Karpas-422 (cell line): ENCODE measurements around the gene ARHGAP27. TPM values are rescaled to one million over a fixed set of nuclear protein-coding genes. Genes with fewer than 3 reads are reported as not detected.

Source experiments
- DNase-seq: peaks from one replicate; pipeline ENCODE4 v3.0.0-alpha.2; 2015
- H2AFZ ChIP-seq: fragments of 200-600 bp; sonication (generic); 2 replicates; pipeline ENCODE4 v1.6.1; 2014; ENCODE audit warnings: antibody characterized with exemption, low read length, mixed read lengths
- H3K27ac ChIP-seq: fragments of 200-600 bp; sonication (generic); 2 replicates; pipeline ENCODE4 v1.5.1; 2014; ENCODE audit warnings: mild to moderate bottlenecking, low read length, moderate library complexity
- H3K27me3 ChIP-seq: fragments of 200-600 bp; sonication (generic); 2 replicates; pipeline ENCODE4 v1.6.1; 2014; ENCODE audit warnings: low read length, mixed read lengths
- H3K36me3 ChIP-seq: fragments of 200-600 bp; sonication (generic); 2 replicates; pipeline ENCODE4 v1.6.1; 2014; ENCODE audit warnings: low read length, mixed read lengths; ENCODE audit not compliant: insufficient read depth
- H3K4me1 ChIP-seq: fragments of 200-600 bp; sonication (generic); 2 replicates; pipeline ENCODE4 v1.6.1; 2014; ENCODE audit warnings: mild to moderate bottlenecking, low read length, mixed read lengths
- H3K4me2 ChIP-seq: fragments of 200-600 bp; sonication (generic); 2 replicates; pipeline ENCODE4 v1.6.1; 2014; ENCODE audit warnings: low read length, low read depth, mild to moderate bottlenecking; ENCODE audit not compliant: poor library complexity, severe bottlenecking
- H3K4me3 ChIP-seq: fragments of 200-600 bp; sonication (generic); 2 replicates; pipeline ENCODE4 v1.5.1; 2014; ENCODE audit warnings: mild to moderate bottlenecking, antibody characterized with exemption, low read length, mixed read lengths
- H3K79me2 ChIP-seq: fragments of 200-600 bp; sonication (generic); 2 replicates; pipeline ENCODE4 v1.6.1; 2014; ENCODE audit warnings: mild to moderate bottlenecking, low read length, mixed read lengths
- H3K9ac ChIP-seq: fragments of 200-600 bp; sonication (generic); 2 replicates; pipeline ENCODE4 v1.6.0; 2014; ENCODE audit warnings: low read length
- H3K9me2 ChIP-seq: fragments of 200-600 bp; sonication (generic), shearing (Covaris generic); replicated peaks from 2 replicates; pipeline ENCODE4 v1.6.0; 2014; ENCODE audit warnings: mild to moderate bottlenecking, low read length, moderate library complexity; ENCODE audit not compliant: insufficient read depth
- H3K9me3 ChIP-seq: fragments of 300-700, 200-600 bp; sonication (generic); 2 replicates; pipeline ENCODE4 v1.6.1; 2014; ENCODE audit warnings: low read length, mixed read lengths
- H4K20me1 ChIP-seq: fragments of 200-600 bp; sonication (generic); 2 replicates; pipeline ENCODE4 v1.6.1; 2014; ENCODE audit warnings: mild to moderate bottlenecking, antibody characterized with exemption, low read length, low read depth; ENCODE audit not compliant: insufficient read depth
- total RNA-seq: library from RNA; depleted of rRNA; stranded (reverse); fragments of >200 nt; shearing (Covaris generic); gene quantifications from 2 replicates; pipeline ENCODE4 v1.2.3, GENCODE V29; 2014; ENCODE audit warnings: low replicate concordance

The ARHGAP27 gene
- total RNA-seq, 1 experiment from 2014 or later, result 24.9 TPM

DNA sequence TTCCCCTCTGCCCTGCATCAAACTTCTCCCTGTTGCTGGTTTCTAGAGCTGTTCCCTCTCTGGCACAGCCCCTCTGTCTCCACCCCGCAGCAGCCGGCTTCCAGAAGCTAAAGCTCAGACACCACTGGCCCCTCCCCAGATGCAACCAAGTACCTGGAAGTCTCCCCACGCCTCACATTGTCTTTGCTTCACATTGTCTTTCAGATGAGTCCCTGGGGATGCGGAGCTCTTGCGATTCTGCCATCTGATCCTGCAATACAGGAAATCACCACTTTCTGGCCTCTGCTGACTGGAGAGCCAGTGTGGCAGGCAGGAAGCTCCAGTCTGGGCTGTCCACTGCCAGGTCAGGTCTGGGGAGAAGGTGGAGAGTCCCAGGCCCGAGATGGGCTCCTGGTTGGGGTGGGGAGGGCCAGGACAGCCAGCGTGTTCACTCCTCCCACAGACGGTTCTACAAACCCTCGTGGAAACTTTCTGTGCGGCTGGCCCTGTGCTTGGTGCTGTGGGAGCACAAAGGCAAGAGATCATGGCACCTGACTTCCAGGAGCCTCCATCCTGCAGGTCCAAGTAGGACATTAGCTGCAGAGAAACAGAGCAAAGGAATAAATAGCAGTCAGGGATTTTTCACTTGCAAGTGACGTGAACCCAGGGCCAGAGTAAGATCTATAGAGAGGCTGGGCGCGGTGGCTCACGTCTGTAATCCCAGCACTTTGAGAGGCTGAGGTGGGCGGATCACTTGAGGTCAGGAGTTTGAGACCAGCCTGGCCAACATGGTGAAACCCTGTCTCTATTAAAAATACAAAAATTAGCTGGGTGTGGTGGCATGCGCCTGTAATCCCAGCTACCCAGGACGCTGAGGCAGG is 67.9 kb downstream of the ARHGAP27 start:
- Histone ChIP-seq H3K27ac (no peak overlapping the region), H3K9me3 (no peaks in the 10 kb centered on the region), H3K27me3 (no peaks in the 10 kb centered on the region), H3K79me2 (no peaks in the 10 kb centered on the region), H3K4me2 (no peak overlapping the region), H2AFZ (no peak overlapping the region), H3K9ac (no peak overlapping the region), H3K4me3 (no peak overlapping the region), H4K20me1 (no peaks in the 10 kb centered on the region), H3K4me1 (peaks cover 4% of the 10 kb centered on the region), H3K9me2 (no peaks in the 10 kb centered on the region), H3K36me3 (no peaks in the 10 kb centered on the region)
- no peak for DNase-seq

DNA sequence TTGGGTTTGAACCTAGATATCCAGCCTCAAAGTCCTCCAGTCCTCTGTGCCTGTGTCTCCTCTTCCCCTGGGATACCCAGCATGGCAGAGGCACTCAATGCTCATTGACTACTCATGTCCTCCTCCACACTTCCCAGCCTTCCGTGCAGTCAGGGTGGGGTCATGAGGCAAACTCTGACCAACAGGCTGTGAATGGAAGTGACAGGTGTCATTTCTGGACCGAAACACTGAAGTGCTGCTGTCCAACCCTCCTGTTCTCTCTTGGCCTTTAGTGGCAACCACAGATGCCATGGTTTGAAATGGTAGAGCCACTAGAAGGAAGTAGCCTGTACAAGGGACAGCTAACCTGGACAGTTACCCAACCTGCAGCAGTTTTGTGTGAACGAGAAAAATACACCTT is 69.2 kb downstream of the ARHGAP27 start:
- no peak overlapping the region for H3K27ac ChIP-seq
- no peaks in the 10 kb centered on the region for H3K9me2 ChIP-seq
- no peak overlapping the region for H2AFZ ChIP-seq

DNA sequence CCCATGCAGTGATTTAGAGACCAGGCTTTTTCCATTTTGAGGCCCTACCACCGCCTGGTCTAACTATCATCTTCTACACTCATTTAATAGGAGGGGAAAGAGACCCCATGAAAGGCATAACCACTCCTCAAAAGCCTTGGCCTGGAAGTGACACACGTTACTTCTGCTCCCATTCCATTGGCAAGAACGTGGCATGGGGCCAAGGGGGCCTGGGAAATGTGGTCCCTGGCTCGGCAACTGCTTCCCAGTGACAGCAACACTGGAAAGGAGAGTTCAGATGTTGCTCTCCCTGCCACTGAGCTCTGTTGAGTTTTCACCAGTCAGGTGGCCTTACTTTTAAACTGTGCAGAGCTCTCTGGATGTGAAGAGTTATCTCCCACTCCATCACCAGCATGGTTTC is 70.7 kb downstream of the ARHGAP27 start:
- Histone ChIP-seq H3K4me2 (no peak overlapping the region), H3K9ac (no peak overlapping the region), H3K27me3 (no peaks in the 10 kb centered on the region), H3K79me2 (no peaks in the 10 kb centered on the region), H3K9me2 (no peaks in the 10 kb centered on the region), H2AFZ (no peak overlapping the region), H3K9me3 (no peaks in the 10 kb centered on the region), H3K27ac (no peak overlapping the region), H3K4me1 (peaks cover 3% of the 10 kb centered on the region; the same call in 1 of the 2 replicates), H3K4me3 (no peak overlapping the region), H3K36me3 (no peaks in the 10 kb centered on the region), H4K20me1 (no peaks in the 10 kb centered on the region)
- DNase-seq, result no peak

More for the DNA sequence above, 69.2 kb downstream of the ARHGAP27 start:
- no peaks in the 10 kb centered on the region for H4K20me1 ChIP-seq
- H3K9me3 ChIP-seq, result no peaks in the 10 kb centered on the region
- no peak overlapping the region for H3K4me3 ChIP-seq
- no peak overlapping the region for H3K9ac ChIP-seq
- H3K36me3 ChIP-seq, result no peaks in the 10 kb centered on the region
- H3K79me2 ChIP-seq, result no peaks in the 10 kb centered on the region
- DNase-seq, result no peak
- H3K4me2 ChIP-seq, result no peak overlapping the region
- no peaks in the 10 kb centered on the region for H3K4me1 ChIP-seq
- H3K27me3 ChIP-seq, result no peaks in the 10 kb centered on the region

DNA sequence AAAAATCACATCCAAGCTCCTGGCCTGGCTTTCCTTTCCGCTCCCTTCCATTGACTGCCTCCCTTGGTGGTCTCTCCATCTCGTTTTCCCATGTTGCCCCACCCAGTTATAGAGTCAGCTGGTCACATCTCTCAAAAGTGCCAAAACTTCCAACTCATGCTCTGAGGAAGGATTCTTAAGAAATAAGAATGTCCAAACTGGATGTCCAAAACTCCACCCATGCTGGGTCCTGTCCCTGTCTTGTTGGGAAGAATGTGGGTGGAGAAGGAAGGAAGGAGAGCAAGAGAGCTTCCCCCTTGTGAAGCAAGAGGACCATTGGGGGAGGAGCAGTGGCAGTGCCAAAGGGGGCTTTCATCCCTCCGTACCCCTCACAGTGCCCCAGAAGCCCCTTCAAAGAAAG is 71.2 kb downstream of the ARHGAP27 start:
- Histone ChIP-seq H3K4me1 (peaks cover 3% of the 10 kb centered on the region; the same call in 1 of the 2 replicates), H3K4me3 (no peak overlapping the region), H3K27me3 (no peaks in the 10 kb centered on the region), H2AFZ (no peak overlapping the region), H3K36me3 (no peaks in the 10 kb centered on the region), H3K9me2 (no peaks in the 10 kb centered on the region), H3K79me2 (no peaks in the 10 kb centered on the region), H3K9me3 (no peaks in the 10 kb centered on the region), H3K4me2 (no peak overlapping the region), H3K9ac (no peak overlapping the region), H3K27ac (no peak overlapping the region), H4K20me1 (no peaks in the 10 kb centered on the region)
- DNase-seq, result no peak

DNA sequence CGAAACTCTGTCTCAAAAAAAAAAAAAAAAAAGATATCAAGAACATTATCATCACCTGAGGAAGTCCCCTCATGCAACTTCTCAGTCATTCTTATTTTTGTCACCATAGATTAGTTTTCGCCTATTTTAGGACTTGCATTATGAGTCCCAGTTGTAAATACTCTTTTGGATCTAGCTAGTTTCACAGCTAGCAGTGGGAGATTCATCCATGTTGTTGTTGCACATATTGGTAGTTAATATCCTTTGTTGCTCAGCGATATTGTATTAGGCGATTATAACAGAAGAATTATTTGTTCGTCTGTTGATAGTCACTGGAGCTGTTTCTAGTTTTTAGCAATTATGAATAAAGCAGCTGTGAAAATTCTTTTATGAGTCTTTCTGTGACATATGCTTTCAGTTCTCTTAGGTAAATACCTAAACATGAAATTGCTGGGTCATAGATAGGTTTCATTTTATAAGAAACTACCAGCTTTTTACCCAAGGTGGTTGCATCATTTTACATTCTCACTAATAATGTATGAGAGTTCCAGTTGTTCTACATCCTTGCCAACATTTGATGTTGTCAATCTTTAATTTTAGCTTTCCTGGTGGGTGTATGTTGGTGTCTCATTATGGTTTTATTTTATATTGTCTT is 75.2 kb downstream of the ARHGAP27 start:
- no peak overlapping the region for H3K4me3 ChIP-seq
- H3K36me3 ChIP-seq, result no peaks in the 10 kb centered on the region
- peaks cover 3% of the 10 kb centered on the region; the same call in 1 of the 2 replicates for H3K4me1 ChIP-seq
- no peak overlapping the region for H3K4me2 ChIP-seq
- H3K27me3 ChIP-seq, result no peaks in the 10 kb centered on the region
- H3K79me2 ChIP-seq, result no peaks in the 10 kb centered on the region
- H3K9me3 ChIP-seq, result no peaks in the 10 kb centered on the region
- no peak for DNase-seq
- H2AFZ ChIP-seq, result no peak overlapping the region
- H3K27ac ChIP-seq, result no peak overlapping the region
- H3K9me2 ChIP-seq, result no peaks in the 10 kb centered on the region
- no peaks in the 10 kb centered on the region for H4K20me1 ChIP-seq
- H3K9ac ChIP-seq, result no peak overlapping the region

DNA sequence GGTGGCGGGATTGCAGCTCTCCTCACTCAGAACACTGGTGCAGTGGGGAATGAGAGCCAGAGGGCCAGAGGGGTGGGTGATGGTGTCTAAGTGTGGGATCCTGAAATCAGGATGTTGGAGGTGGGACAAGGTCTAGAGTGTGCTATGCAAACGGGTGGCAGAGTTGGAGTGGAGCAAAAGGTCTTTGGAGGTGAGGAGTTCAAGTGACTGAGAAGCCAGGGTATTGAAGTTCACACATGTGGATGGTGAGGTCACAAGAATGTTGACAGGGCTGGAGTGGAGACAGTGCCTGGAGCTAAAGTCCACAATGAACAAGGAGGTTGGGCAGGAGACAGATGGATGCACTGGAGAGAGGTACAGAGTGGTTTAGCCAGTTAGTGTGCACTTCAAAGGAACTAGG is 77.6 kb downstream of the ARHGAP27 start:
- Histone ChIP-seq H3K36me3 (no peaks in the 10 kb centered on the region), H3K9me2 (no peaks in the 10 kb centered on the region), H3K4me2 (no peak overlapping the region)

DNA sequence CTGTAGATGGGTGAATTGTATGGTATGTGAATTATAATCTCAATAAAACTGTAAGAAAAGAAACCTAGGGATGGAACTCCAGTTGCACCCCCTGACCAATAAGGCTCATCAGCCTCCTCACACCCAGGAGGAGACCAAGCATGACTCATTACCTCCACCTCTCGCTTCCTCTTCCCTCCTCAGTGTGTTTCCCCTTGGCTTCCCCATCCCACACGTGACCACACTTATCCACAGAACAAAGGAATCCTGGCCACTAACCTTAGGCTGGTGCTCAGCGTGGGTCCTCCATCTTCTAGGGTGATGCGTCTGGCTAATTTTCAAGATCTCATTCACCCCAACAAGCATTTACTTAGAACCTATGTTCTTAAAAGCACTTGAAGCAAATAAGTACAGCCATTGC is 79.6 kb downstream of the ARHGAP27 start:
- Histone ChIP-seq H3K9me3 (no peaks in the 10 kb centered on the region), H3K9ac (no peak overlapping the region), H4K20me1 (no peaks in the 10 kb centered on the region), H3K9me2 (no peaks in the 10 kb centered on the region), H3K4me3 (no peak overlapping the region), H3K79me2 (no peaks in the 10 kb centered on the region), H3K4me1 (peaks cover 3% of the 10 kb centered on the region; the same call in 1 of the 2 replicates), H3K4me2 (no peak overlapping the region), H3K36me3 (no peaks in the 10 kb centered on the region), H3K27me3 (no peaks in the 10 kb centered on the region), H3K27ac (no peak overlapping the region), H2AFZ (no peak overlapping the region)
- DNase-seq, result no peak

More for the DNA sequence above, 77.6 kb downstream of the ARHGAP27 start:
- Histone ChIP-seq H3K27me3 (no peaks in the 10 kb centered on the region), H2AFZ (no peak overlapping the region), H3K4me1 (peaks cover 3% of the 10 kb centered on the region; the same call in 1 of the 2 replicates), H4K20me1 (no peaks in the 10 kb centered on the region), H3K4me3 (no peak overlapping the region), H3K9ac (no peak overlapping the region), H3K9me3 (no peaks in the 10 kb centered on the region), H3K27ac (no peak overlapping the region), H3K79me2 (no peaks in the 10 kb centered on the region)
- DNase-seq, result no peak

DNA sequence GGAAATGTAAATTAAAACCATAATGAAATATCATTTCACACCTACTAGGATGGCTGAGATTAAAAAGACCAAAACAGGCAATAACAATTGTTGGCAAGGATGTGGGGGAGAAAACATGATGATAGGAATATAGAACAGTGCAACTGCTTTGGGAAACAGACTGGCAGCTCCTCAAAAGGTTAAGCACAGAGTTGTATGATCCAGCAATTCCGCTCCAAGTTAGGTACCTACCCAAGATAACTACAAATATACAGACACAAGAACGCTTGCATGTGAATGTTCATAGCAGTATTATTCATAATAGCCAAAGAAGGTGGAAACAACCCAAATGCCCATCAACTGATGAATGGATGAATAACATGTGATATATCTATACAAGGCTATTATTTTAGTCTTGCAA is 80.8 kb downstream of the ARHGAP27 start:
- DNase-seq, result no peak

More for the DNA sequence above, 80.8 kb downstream of the ARHGAP27 start:
- Histone ChIP-seq H3K9ac (no peak overlapping the region), H3K4me1 (no peaks in the 10 kb centered on the region), H2AFZ (no peak overlapping the region), H4K20me1 (no peaks in the 10 kb centered on the region), H3K27ac (no peak overlapping the region), H3K27me3 (no peaks in the 10 kb centered on the region), H3K4me3 (no peak overlapping the region), H3K4me2 (no peak overlapping the region), H3K36me3 (no peaks in the 10 kb centered on the region), H3K79me2 (no peaks in the 10 kb centered on the region), H3K9me3 (no peaks in the 10 kb centered on the region), H3K9me2 (no peaks in the 10 kb centered on the region)
